ENCODE data around the gene ZNF846. TPM values are rescaled to one million over a fixed set of nuclear protein-coding genes. Genes with fewer than 3 reads are reported as not detected.

Gene ZNF846
- total RNA-seq, 1 donor from 2014 or later, result 19.0 TPM

- DNase-seq, result no peak
- H3K27ac Mint-ChIP-seq (ENCODE audit: unreplicated experiment), result no peak overlapping the region
- no peaks in the 10 kb centered on the region for H3K27me3 Mint-ChIP-seq (ENCODE audit: unreplicated experiment)
- no peaks in the 10 kb centered on the region for H3K4me1 Mint-ChIP-seq (ENCODE audit: low read depth, unreplicated experiment)
- H3K36me3 Mint-ChIP-seq (ENCODE audit: unreplicated experiment), result peaks cover 4% of the 10 kb centered on the region
- TF ChIP-seq CTCF (IDR thresholded peaks at IDR 0.05; ENCODE audit: partially characterized antibody, unreplicated experiment), result no peak
- H3K9me3 Mint-ChIP-seq (ENCODE audit: unreplicated experiment), result peaks cover 2% of the 10 kb centered on the region
- H3K4me3 Mint-ChIP-seq (ENCODE audit: unreplicated experiment), result no peak overlapping the region
These were observed 66.4 kb downstream of the ZNF846 start for GRCh38 chr19:9702186-9702585.

Other genes with a start within 250 kb of the ZNF846 start
- 24.5 TPM for gene ZNF426, start 230.1 kb downstream of the ZNF846 start, total RNA-seq (ENCODE audit: unreplicated experiment)
- 50.0 TPM for gene ZNF121, start 184.2 kb downstream of the ZNF846 start, total RNA-seq (ENCODE audit: unreplicated experiment)
- 71.8 TPM for gene ZNF561, start 147.5 kb downstream of the ZNF846 start, total RNA-seq (ENCODE audit: unreplicated experiment)
- gene ZNF562, start 93.6 kb downstream of the ZNF846 start, total RNA-seq (ENCODE audit: unreplicated experiment), result 71.4 TPM
- gene FBXL12, start 50.3 kb upstream of the ZNF846 start, total RNA-seq (ENCODE audit: unreplicated experiment), result 43.0 TPM
- gene UBL5, start 59.2 kb upstream of the ZNF846 start, total RNA-seq (ENCODE audit: unreplicated experiment), result 324 TPM
- 110 TPM for gene PIN1, start 66.6 kb upstream of the ZNF846 start, total RNA-seq (ENCODE audit: unreplicated experiment)
- gene OLFM2, start 167.8 kb upstream of the ZNF846 start, total RNA-seq (ENCODE audit: unreplicated experiment), result 19.5 TPM
- gene COL5A3, start 241.8 kb upstream of the ZNF846 start, total RNA-seq (ENCODE audit: unreplicated experiment), result 0.10 TPM
- not detected for gene RDH8, start 244.7 kb upstream of the ZNF846 start, total RNA-seq (ENCODE audit: unreplicated experiment)